ENCODE data around the gene NRDE2. TPM values are rescaled to one million over a fixed set of nuclear protein-coding genes. Genes with fewer than 3 reads are reported as not detected.
A peak's percentile ranks its signal among the peaks of the same experiment; 100 is the strongest.

The NRDE2 gene
- total RNA-seq, 1 experiment from 2014 or later, result 19.2 TPM

DNA sequence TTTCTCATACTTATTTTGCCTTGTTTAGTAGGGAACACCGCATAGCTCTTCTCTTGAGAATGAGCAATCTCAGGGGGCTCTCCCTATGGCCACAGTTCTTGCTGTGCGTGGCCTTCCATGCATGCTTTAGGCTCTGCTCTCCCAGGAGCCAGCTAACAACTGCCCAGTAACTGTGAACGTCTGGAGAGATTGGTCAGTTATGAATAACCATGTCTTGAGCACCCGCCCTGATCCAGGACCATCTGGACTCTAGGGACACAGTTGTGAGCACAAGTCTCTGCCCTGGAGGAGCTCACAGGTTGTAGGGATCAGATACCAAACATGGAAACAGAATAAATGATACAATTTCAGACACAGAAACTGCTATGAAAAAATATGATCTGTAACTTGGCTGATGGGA lies 63.3 kb downstream of the NRDE2 start:
- intact Hi-C loops (cut with micrococcal nuclease; ENCODE audit: unreplicated experiment), result no loop called here
- Mint-ChIP-seq H3K27ac (ENCODE audit: unreplicated experiment) (no peak overlapping the region), H3K4me1 (ENCODE audit: low read depth, unreplicated experiment) (no peaks in the 10 kb centered on the region), H3K9me3 (ENCODE audit: low read depth, unreplicated experiment) (no peaks in the 10 kb centered on the region), H3K27me3 (ENCODE audit: unreplicated experiment) (no peaks in the 10 kb centered on the region), H3K4me3 (ENCODE audit: low read depth, unreplicated experiment) (no peak overlapping the region), H3K36me3 (ENCODE audit: insufficient read depth, unreplicated experiment) (peaks cover 55% of the 10 kb centered on the region)
- TF ChIP-seq CTCF (IDR thresholded peaks at IDR 0.05; ENCODE audit: unreplicated experiment), result no peak
- BruUV-seq (replicated peaks), result no TSS peak
- no peak for DNase-seq
- CTCF ChIA-PET, result interaction anchor here (0.5 kb wide), 1 partner anchor 47 kb away, joined by 5 read pairs; no protein-coding TSS in a partner anchor

GRCh38 chr14:90266441-90267154 lies 65.1 kb downstream of the NRDE2 start:
- intact Hi-C loops (cut with micrococcal nuclease; ENCODE audit: unreplicated experiment), result no loop called here

GRCh38 chr14:90263748-90264449 lies 67.8 kb downstream of the NRDE2 start:
- Mint-ChIP-seq H3K27me3 (ENCODE audit: unreplicated experiment) (no peaks in the 10 kb centered on the region), H3K27ac (ENCODE audit: unreplicated experiment) (no peak overlapping the region), H3K9me3 (ENCODE audit: low read depth, unreplicated experiment) (no peaks in the 10 kb centered on the region), H3K36me3 (ENCODE audit: insufficient read depth, unreplicated experiment) (peaks cover 29% of the 10 kb centered on the region), H3K4me1 (ENCODE audit: low read depth, unreplicated experiment) (no peaks in the 10 kb centered on the region), H3K4me3 (ENCODE audit: low read depth, unreplicated experiment) (no peak overlapping the region)
- CTCF ChIA-PET, result interaction anchor here (0.8 to 1.3 kb wide), 2 partner anchors 8 to 38 kb away, joined by 3 to 4 read pairs; partner anchors contain the start of gene PSMC1
- DNase-seq, result no peak
- no peak for TF ChIP-seq CTCF (IDR thresholded peaks at IDR 0.05; ENCODE audit: unreplicated experiment)
- no TSS peak for BruUV-seq (replicated peaks)
- intact Hi-C loops (cut with micrococcal nuclease; ENCODE audit: unreplicated experiment), result no loop called here

More at GRCh38 chr14:90266441-90267154, 65.1 kb downstream of the NRDE2 start:
- Mint-ChIP-seq H3K27ac (ENCODE audit: unreplicated experiment) (no peak overlapping the region), H3K4me3 (ENCODE audit: low read depth, unreplicated experiment) (no peak overlapping the region), H3K9me3 (ENCODE audit: low read depth, unreplicated experiment) (no peaks in the 10 kb centered on the region), H3K36me3 (ENCODE audit: insufficient read depth, unreplicated experiment) (peaks cover 43% of the 10 kb centered on the region), H3K4me1 (ENCODE audit: low read depth, unreplicated experiment) (no peaks in the 10 kb centered on the region), H3K27me3 (ENCODE audit: unreplicated experiment) (no peaks in the 10 kb centered on the region)
- BruUV-seq (replicated peaks), result no TSS peak
- DNase-seq, result no peak
- TF ChIP-seq CTCF (IDR thresholded peaks at IDR 0.05; ENCODE audit: unreplicated experiment), result no peak
- CTCF ChIA-PET, result no interaction called here

DNA sequence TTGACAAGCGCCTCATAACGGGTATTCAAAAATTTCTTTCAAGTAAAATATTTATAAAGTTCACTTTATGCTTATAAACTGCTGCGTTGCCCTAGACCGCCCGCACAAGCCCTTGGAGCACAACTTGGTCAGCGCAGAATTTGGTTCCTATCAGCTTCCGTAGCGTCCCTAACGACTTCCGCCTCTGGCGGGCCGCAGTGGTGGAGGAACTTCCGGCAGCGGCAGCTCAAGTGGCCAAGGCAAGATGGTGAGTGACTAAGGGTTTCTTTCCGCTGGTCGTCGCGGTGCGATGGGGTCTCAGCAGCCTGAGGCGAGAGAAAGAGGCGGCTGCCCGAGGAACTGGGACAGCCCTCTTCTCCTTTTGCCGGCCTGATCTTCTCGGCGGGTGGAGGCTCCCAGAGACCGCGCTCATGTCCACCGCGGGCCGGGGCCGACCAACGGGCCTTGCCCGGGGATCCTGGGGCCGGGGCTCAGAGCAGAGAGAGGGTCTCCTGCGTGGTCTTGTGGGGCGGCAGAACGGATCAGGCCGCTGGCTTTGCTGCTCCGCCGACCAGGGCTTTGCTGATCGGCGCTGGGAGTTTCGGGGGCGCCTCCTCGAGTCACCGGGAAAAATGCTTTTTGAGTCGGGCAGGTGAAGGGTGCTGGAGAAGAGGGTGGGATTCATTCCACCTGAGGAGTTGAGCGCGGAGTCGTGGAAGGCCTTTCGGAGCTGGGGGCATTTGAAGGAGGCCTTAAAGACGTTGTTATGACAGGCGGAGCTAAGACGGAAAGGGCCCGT lies 75.2 kb downstream of the NRDE2 start, which contains the start of gene PSMC1:
TSS of gene PSMC1 (plus strand) at position 200 of the 778 bp plus-strand sequence. CDS start at position 245, 45 bp downstream.
- Mint-ChIP-seq H3K4me1 (ENCODE audit: low read depth, unreplicated experiment) (peaks cover 10% of the 10 kb centered on the region), H3K9me3 (ENCODE audit: low read depth, unreplicated experiment) (no peaks in the 10 kb centered on the region), H3K27me3 (ENCODE audit: unreplicated experiment) (no peaks in the 10 kb centered on the region), H3K36me3 (ENCODE audit: insufficient read depth, unreplicated experiment) (peaks cover 36% of the 10 kb centered on the region), H3K27ac (ENCODE audit: unreplicated experiment) (peak within 1 kb of the TSS; percentile 98), H3K4me3 (ENCODE audit: low read depth, unreplicated experiment) (peak within 1 kb of the TSS; percentile 100)
- DNase-seq, result peak; percentile 88
- intact Hi-C loops (cut with micrococcal nuclease; ENCODE audit: unreplicated experiment), result no loop called here
- BruUV-seq (replicated peaks), result no TSS peak
- CTCF ChIA-PET, result interaction anchor here (0.9 to 1.3 kb wide), 3 partner anchors 8 to 502 kb away, joined by 3 to 4 read pairs (median 3); no protein-coding TSS in a partner anchor
- TF ChIP-seq CTCF (IDR thresholded peaks at IDR 0.05; ENCODE audit: unreplicated experiment), result no peak

All from Calu3 (cell line).